Fibroblast of villous mesenchyme (primary cell): Measurements from ENCODE around the gene ZNF3. TPM values are rescaled to one million over a fixed set of nuclear protein-coding genes. Genes with fewer than 3 reads are reported as not detected.
A peak's percentile ranks its signal among the peaks of the same experiment; 100 is the strongest.

Source experiments
- DNase-seq: peaks from one replicate; pipeline ENCODE4 v3.0.0-alpha.2; 2010; ENCODE audit warnings: low read depth
- H3K4me3 ChIP-seq: 2 replicates; pipeline ENCODE4 v1.5.1; 2011; ENCODE audit warnings: low read depth, mild to moderate bottlenecking, low read length
- total RNA-seq: library from RNA; depleted of rRNA; stranded (reverse); fragments of >200 nt; gene quantifications from 2 replicates; pipeline ENCODE4 v1.2.3, GENCODE V29; 2012
- TF ChIP-seq, protein P1 (sequence below): IDR thresholded peaks from 2 replicates; pipeline ENCODE4 v1.5.1; 2012; ENCODE audit warnings: low read depth, mild to moderate bottlenecking, low read length; ENCODE audit not compliant: insufficient read depth

Gene ZNF3
- total RNA-seq, 1 donor = 32.8 TPM

DNA sequence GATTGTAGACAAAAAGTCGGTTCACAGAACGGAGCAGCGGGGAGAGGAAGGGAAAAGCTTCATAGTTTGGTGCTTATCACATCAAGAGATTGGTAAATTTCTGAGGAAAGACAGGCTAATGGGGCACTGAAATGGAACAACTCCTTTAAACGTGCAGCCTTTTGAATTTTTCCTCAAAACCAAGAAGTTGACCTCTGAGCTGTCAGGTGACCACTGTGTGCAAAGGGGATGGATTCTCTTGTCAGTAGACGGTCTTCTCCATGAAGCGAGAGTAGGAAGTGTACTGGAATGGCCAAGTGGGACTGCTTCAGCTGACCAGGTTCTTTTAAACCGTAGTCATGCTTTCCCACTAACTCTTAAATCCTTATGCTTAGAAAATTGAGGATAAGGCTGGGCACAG, 43.2 kb downstream of the ZNF3 start:
- no peak for DNase-seq
- TF ChIP-seq, protein P1, sequence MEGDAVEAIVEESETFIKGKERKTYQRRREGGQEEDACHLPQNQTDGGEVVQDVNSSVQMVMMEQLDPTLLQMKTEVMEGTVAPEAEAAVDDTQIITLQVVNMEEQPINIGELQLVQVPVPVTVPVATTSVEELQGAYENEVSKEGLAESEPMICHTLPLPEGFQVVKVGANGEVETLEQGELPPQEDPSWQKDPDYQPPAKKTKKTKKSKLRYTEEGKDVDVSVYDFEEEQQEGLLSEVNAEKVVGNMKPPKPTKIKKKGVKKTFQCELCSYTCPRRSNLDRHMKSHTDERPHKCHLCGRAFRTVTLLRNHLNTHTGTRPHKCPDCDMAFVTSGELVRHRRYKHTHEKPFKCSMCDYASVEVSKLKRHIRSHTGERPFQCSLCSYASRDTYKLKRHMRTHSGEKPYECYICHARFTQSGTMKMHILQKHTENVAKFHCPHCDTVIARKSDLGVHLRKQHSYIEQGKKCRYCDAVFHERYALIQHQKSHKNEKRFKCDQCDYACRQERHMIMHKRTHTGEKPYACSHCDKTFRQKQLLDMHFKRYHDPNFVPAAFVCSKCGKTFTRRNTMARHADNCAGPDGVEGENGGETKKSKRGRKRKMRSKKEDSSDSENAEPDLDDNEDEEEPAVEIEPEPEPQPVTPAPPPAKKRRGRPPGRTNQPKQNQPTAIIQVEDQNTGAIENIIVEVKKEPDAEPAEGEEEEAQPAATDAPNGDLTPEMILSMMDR = no peak
- H3K4me3 ChIP-seq = no peak overlapping the region

DNA sequence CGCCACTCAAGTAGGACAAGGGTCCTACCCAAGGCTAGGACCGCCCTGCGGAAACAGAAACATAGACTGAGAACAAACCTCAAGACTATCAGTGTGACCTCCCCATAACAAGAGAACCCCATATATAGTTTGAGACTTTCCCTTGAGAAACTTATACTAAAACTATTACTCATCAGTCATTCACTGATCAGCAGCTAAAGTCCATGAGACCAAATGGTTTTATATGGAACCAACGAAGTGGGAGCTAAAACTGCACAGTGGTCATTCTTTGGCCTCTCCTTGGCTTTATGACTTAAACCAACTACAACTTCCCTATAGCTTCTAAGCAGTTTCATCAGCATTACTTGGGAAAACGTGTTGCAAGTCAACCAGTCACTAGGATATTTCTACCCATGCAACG, 45.6 kb downstream of the ZNF3 start:
- DNase-seq = peak; percentile 10
- H3K4me3 ChIP-seq = no peak overlapping the region
- TF ChIP-seq, protein P1 = no peak

DNA sequence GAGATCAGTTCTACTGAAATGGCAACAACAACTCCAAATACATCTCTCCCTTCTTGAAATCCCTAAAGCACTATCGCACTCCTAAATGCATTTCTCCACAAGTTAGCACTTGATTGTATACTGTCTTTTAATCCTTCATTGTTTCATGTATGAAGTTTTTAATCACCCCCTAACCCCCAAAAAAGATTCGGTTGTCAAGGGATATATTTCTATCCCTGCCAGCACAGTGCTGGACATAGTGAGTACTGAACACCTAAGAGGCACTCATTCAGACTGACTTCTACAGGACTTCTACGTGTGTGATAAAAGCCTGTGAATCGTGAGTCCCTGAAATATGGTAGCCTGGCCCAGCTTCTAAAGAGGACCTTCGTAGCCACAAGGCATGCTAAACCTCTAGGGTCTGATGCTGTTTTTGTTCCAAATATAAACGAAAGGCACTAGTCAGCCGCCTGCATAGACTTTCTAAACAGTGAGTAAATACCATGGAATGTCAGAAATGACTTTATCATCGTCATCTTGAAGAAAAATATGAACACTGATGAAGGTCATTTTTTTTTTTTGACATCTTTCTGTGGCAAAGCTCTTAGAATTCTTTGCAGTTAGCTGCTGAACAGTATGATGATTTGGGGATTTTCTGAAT, 46.5 kb downstream of the ZNF3 start:
- no peak overlapping the region for H3K4me3 ChIP-seq
- TF ChIP-seq, protein P1 = no peak
- peak; percentile 92 for DNase-seq

DNA sequence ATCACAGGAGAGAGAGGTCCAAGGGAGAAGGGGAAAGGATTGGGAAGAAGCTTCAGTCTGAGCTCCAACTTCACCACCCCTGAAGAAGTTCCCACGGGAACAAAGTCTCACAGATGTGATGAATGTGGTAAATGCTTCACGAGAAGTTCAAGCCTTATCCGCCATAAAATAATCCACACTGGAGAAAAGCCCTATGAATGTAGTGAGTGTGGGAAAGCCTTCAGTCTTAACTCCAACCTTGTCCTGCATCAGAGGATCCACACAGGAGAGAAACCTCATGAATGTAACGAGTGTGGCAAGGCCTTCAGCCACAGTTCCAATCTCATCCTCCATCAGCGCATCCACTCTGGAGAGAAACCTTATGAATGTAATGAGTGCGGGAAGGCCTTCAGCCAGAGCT, 48.0 kb downstream of the ZNF3 start:
- TF ChIP-seq, protein P1 = no peak
- H3K4me3 ChIP-seq = no peak overlapping the region
- DNase-seq = no peak

DNA sequence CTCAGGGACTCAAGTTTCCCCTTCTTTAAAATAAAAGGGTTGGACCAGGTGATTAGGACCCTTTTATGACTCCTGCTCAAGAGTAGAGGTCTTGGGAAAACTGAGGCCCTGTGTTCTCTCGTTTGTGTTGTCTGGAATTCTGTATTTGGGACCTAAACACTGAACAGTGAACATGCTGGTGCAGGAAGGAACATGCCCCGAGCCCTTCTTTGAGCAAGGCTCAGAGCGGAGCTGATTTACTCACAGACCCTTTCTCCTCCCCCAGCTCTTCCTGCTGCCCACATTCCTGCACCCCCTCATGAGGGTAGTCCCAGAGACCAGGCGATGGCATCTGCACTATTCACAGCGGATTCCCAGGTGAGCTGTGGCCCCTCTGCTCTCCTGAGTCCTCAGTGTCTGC, 51.9 kb downstream of the ZNF3 start:
- H3K4me3 ChIP-seq = no peak overlapping the region
- TF ChIP-seq, protein P1 = no peak
- no peak for DNase-seq

DNA sequence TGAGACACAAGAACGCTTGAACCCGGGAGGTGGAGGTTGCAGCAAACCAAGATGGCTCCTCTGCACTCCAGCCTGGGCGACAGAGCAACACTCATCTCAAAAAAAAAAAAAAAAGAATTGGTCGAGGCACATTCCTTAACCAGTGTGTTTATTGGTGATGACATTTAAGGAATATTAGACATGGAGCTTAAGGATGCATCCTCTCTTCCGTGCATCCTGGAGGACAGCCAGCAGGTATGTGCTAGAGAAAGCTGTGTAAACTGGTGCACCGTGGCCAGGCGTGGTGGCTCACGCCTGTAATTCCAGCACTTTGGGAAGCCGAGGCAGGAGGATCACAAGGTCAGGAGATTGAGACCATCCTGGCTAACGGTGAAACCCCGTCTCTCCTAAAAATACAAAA, 54.3 kb downstream of the ZNF3 start:
- no peak overlapping the region for H3K4me3 ChIP-seq
- TF ChIP-seq, protein P1 = no peak
- DNase-seq = no peak
